ENCODE results near the gene TSC22D2.

TSC22D2 gene

DNA sequence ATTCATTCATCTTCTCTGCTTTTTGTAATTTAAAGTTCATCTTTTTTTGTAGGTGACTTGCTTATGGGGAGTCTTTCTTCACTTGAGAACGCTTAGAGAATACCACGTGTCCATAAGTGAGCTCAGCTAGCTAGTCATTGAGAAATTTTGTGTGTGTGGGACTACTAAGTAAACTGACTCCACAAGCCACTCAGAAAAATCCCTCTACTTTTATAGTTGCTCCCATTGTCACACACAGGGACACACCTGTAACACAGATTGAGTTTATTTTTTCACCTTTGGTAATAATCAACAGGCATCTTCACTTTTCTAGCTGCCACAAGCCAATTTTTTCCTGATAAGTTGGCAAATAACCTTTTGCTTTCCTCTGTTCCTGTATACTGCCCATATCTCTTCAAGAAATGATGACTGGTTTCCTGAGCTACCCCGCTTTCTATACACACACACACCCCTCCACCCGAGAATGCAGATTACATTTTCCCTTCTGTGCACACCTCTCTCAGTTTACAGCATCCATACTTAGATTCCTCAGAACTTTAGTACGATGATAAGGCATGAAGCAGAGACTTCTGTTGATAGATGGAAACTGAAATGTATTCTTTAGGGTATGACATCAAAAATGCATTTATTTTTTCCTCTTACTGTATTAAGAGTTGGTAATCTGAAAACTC is 4.6 kb downstream of the TSC22D2 start:
- peak; percentile 30 for DNase-seq (ENCODE audit: low spot score)

DNA sequence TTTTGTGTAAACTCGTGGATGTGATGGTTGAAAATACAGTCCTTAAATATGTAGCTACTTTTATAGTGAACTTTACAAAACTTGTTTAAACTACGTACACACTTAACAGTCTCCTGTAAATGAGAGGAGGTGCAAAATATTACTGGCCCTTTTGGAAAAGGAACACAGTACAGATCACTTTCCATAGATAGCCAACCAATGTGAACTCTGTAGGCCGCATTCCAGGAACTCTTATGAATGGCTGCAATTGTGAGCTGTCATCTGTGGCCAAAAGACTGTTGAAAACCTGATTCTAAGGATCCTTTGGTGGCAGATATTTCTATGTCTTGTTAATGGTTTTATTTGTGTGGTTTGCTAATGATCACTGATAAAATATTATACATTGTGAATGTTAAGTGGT is 6.2 kb downstream of the TSC22D2 start:
- DNase-seq (ENCODE audit: low spot score): no peak

DNA sequence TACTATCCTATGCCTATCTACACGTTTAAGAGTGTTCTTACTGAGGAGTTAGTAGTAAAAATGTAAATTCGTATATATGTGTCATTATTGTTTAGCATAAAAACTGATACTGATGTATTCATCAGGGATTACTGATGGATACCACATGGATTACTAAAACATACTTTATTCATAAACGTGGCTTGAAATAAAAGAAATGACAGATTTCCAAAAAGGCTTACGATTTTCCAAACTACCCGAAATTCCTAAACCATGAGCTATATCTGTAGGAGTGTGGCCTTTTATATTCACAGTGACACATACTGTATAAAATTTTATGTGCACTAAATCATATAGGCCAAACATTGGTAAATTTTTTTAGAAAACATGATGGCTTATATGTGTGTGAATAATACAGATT is 6.9 kb downstream of the TSC22D2 start:
- DNase-seq (ENCODE audit: low spot score): peak; percentile 19

DNA sequence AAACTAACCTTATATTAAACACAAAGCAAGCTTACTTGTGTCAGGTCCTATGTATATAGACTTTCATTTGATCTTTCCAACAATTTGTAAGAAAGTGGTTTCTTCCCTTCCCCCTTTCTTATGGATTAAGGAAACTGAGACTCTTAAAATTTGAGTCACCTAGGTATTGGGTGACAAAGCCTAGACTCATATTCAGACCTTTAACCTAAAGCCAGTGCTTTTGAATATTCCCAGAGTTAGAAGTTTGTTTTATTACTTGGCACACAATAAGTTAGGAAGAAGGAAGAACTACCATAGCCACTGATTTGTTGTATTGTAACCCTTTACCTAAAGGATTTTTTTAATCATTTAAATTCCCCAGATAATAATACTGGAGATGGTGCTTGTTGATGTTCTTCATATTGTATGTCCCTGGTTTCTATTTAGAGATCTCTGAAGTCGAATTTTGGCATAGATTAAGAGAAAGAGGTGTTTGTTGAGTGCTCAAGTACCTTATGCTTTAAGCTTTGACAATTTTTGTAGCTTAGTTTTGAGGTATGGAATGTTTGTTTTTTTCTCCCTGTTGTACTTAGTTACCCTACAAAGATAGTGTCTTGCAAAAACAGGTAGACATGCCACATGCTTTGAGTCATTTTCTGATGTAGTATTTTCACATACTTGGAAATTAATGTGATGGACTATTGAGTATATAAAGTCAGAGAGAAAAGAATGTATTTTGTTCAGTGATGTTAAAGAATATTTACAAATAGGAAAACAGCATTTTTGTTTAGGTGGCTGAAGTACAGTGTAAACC is 11.2 kb downstream of the TSC22D2 start:
- no peak for DNase-seq (ENCODE audit: low spot score)

DNA sequence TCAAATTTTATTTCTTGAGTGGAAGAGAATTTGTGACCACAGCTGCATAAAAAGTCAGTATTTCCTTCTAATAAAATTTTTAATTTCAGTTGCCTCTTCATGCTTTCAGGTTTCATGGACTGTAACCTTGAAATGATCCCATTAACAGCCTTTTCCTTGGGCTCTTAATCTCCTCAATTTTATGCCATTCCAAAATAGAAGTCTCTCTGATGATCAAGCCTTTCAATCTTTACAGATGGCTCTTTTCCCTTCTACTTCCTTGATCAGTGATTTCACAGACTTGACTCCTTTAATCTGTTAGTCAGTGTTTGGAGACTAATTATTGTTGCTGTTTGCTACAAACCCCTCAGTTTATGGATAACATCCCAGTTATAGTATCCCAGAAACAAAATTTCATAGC is 11.9 kb downstream of the TSC22D2 start:
- no peak for DNase-seq (ENCODE audit: low spot score)

DNA sequence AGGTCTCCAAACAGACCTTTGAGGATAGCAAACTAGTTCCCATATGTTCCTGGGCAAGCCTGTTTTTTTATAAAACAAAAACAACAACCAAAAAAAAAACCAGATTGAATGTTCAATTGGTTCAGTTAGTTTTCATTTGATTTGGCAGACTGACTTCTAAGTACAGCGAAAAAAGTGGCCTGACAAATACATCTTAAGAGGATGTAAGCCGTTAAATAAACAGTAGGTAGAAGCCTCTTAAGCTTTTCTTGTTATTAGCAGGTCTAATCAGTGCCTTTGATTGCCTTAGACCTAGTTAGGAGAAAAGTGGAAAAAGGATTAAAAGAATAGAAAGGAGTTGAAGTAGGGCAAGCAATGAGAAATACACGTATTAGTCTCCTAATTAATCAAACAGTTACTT is 13.2 kb downstream of the TSC22D2 start:
- no peak for DNase-seq (ENCODE audit: low spot score)

DNA sequence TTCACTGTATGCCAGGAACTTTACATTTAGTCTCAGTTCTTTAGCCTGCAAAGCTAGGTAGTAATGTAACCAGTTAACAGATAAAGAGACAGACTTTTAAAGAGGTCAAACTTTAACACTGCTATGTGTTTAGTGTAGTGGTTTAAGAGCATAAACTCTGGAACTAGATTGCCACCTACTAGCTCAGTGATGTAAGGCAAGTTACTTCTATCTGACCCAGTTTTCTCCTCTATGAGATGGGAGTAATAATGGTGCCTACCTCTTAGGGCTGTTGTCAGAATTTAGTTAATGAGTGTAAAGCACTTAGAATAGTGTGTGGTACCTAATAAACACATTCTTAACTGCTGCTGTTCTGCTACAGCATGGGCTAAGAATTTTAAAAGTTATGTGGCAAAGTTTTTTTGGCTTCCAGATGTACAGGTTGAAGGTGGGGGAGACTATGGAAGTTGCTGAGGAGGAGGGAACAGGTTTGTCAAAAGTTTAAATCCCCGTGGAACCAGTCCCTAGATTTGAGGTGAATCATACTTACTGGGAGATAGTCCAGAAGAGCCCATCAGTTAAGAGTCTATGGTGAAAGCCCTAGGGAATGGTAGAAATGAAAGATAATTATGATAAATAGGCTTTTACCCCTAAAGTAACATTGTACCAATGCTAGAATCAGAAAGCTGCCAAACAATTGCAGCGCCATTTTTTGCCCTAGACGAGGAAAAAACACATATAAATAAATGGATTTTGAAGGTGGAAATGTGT is 13.9 kb downstream of the TSC22D2 start:
- DNase-seq (ENCODE audit: low spot score): peak; percentile 30

DNA sequence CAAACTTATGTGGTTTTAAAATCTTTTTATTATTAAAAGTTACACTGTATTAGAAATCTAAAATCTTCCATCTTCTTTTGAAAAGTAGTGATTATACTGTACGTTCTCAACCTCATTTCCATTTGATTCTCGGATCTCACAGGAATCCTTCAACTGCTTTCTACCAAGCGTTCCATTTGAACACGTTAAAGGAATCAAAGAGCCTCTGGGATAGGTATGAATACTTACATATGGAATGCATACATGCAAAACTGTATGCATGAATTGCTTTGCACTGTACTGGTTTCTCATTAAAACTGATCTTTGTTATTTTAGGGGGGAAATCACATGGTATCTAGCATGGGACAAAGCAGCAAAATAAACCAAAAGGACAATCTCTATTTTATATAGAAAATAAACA is 14.8 kb downstream of the TSC22D2 start:
- DNase-seq (ENCODE audit: low spot score): no peak

DNA sequence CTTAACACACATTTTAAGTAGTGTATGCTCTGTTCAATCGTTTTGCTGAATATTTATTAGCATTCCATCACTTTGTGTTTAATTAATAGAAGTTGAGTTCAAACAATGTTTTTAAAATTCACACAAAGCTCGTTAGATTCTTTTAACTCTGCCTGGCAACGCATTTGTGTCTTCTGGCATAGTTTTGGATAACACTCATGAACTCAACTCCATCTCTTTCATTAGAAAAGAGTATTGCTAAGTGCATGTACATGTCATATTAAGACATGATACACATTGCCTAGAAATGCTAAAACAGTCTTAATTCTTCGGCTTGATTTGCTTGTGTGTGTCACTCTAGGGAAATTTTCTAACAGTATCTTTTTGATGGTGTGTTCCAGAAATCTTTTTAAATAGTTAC is 15.7 kb downstream of the TSC22D2 start:
- no peak for DNase-seq (ENCODE audit: low spot score)

DNA sequence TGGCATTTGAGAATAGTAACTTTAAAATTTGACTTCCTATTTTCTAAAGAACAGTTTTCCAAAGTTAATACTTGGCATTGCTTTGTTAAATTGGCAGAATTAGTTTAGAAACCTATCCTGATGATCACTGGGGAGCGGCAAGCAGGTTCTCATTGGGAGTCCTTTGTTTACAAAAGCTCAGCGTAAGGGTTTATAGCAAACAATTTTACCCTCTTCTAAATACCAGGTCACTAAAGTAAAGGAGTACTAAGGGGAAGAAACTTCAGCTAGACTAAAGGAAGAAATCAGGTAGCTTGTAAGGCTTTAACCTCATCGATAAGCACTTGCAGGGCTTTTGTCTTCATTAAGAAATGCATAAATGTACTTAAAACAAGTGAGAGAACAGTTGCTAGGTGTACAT is 18.2 kb downstream of the TSC22D2 start:
- DNase-seq (ENCODE audit: low spot score): no peak

DNA sequence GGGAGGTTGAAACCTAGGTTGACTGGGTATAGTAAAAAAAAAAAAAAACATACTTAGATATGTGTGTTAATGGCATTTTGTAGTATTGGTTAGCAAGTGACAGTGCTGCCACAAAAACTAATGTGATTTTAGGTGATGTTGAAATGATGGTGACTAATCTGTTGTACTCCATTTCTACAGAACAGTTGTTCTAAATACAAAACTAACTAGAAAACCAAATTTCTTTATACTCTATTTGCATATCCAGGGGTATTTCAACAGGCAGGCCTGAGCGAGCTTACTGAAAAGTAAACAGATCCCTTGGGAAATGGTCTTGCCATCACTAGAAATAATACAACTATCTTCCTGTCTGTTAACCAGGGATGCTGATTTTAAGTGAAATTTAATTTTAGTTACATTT is 20.5 kb downstream of the TSC22D2 start:
- DNase-seq (ENCODE audit: low spot score): no peak

DNA sequence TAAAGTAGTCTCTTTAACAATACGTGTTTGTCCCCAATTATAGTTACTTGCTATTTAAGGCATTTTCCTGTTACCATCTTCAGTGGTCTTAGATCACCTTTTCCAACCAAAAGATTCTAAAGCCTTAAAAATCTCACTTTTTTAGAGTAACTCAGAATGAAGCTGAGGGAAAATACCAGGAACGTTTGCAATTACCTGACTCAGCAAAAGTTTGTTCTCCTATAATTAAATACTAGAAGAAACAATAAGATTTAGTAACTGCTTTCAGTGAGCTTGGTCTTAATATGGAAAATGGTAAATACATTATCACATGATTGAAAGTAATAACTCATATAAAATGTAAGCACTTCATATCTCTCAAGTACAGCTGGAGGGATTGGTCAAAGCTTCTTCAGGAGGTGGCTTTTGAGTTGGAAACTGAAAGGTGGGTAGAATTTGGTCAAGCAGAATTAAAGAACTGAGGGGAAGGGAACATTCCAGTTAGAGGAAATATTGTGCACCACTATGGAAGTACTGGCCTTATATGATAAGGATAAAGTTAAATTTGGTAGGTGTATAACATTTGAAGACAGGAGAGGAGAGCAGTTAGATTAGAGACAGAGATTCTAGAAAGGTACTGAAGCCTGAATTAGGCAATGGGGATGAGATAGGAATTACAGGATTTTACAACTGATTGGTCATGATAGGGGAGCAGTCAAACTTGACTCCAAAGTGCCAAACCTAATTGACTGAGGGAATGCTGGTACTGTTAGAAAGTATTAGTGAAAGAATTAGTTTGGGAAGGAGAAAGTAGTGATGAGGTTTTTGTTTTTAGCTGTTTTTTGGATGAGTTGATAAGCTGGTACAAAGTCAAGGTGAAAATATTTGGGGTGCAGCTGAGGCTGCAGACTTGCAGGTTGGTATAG is 21.9 kb downstream of the TSC22D2 start:
- no peak for DNase-seq (ENCODE audit: low spot score)

DNA sequence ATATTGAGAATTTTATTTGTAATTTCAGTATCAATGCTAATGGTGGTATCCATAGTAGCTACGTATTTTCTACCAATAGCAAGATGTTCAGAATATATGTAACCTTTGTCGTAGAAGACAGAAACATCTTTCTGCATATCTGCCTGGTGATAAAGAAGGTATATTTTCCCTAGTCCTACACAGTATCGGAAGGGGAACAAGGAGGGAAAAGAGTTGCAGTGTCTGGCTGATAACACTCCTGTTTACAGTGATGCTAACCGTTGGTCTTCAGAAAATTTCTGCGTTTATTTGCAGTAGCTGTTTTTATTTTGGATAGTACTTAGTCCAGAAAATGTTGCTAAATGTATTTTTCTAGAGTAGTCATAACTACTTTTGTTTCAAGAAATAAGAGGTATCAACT is 25.2 kb downstream of the TSC22D2 start:
- DNase-seq (ENCODE audit: low spot score): no peak

DNA sequence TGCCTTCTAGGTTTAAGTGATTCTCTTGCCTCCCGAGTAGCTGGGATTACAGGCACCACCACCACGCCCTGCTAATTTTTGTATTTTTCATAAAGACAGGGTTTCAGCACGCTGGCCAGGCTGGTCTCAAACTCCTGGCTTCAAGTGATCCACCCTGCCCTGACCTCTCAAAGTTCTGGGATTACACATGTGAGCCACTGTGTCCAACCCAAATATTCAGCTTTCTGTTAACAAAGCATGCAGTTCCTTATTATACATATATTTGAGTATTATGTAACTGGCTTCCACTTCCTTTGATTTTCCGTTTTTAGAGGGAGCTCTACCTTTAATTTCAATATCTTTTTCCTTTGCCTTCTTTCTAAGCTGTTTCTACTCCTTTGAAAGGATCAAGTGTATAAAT is 26.1 kb downstream of the TSC22D2 start:
- no peak for DNase-seq (ENCODE audit: low spot score)

DNA sequence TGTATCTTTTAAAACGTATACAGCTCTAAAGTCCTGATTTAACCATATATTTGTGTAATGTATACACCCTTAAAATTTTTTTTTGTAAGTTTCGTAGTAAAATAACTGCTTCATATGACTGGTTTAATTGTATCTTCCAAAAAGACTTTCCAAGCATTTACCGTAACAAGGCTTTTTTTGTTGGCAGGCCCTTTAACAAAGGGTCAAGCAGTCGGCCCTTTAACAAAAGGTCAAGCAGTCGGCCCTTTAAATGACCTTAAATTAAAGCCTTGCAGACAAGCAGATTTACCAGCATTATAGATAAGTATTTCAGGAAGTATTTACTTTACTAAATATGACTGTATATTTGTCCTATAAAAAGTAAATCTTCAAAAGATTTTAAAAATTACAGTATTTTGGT is 28.1 kb downstream of the TSC22D2 start:
- DNase-seq (ENCODE audit: low spot score): no peak

DNA sequence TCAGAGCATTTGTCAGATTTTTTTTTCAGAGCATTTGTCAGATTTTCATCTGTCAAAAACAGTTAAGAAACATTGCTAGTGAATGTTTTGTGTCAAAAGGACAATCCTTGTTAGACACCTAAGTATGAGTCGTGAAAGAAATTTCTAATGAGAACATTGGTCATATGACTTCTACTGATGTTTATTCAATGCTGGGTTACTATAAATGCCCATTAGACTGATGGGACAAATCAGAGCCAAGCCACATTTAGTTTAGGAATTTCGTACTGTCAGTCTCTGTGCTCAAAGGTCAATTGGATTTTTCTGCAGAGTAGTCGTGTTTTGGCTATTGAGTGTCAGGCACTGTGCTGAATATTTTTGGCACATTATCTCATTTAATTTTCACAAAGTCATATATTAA is 31.6 kb downstream of the TSC22D2 start:
- DNase-seq (ENCODE audit: low spot score): peak; percentile 11

DNA sequence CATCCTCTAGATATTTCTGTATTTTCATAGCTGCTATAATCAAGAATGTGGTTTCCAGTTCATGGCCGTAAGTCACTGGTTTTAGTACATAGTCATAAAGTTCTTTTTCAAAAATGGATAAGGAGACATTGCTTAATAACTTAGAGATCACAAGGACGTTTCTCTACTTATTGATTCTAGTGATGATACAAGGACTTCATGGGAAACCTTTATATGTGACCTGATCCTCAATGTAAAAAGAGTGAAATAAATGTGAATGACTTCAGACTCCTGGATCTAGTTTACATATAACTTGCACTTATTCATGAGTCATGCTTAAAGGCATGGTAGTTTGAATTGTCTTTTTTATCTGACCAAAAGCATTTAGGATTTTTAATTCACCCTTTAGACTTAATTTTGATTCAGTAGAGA is 35.2 kb downstream of the TSC22D2 start:
- no peak for DNase-seq (ENCODE audit: low spot score)

DNA sequence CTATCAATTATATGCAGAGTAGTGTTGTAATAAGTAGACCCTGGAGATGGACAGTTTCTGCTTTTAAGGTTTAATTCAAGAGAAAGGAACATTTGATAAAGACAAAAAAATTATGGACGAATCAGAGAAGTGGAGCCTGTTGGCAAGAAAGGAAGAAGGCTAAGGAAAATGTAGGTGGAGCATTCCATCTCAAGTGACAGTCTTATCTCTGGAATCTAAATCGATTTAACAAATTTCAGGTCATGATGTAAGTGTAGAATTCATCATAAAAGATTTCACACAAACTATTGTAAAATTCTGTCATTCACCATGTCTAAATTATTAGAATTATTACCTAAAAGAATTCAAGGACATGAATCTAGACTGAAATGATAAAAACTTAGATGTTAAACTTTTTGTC is 36.3 kb downstream of the TSC22D2 start:
- no peak for DNase-seq (ENCODE audit: low spot score)

DNA sequence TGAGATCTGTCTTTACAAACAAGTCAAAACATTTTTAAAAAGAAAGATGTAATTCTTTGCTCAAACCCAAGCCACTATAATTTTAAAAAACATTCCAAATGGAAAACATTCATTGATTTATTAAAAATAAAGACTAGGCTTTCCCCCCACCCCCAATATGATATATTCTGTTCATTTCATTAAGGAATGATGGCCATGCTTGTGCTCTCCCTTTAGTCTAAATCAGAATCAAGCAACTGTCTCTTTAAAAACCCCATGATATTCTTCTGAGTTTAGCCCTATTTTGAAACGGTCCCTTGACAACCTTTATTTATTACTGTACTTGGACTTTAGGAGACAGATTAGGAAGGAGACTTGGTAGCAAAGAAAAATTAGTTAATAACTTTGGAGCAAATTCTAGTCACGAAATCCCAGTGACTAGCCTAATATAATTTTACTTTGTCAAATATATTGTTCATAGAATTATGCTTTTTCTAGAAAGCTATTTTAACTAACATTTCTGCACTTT is 38.4 kb downstream of the TSC22D2 start:
- no peak for DNase-seq (ENCODE audit: low spot score)

DNA sequence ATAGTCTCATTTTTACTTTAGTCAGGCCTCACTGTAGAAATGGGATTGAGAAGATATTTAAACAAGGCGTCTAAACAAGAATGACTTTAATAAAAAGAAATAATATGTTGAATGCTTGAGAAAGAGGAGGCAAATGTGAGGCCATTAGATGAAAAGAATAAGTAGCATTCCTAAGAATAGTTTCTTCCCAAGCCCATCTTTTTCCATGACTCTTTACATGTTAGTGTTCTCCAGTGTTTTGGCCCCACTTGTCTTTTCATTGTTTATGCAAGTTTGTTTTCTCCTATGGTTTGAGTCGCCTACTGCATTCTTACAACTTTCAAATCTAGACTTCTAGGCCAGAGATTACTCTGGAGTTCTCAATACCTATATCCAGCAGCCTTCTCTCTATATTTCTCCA is 39.0 kb downstream of the TSC22D2 start:
- no peak for DNase-seq (ENCODE audit: low spot score)

DNA sequence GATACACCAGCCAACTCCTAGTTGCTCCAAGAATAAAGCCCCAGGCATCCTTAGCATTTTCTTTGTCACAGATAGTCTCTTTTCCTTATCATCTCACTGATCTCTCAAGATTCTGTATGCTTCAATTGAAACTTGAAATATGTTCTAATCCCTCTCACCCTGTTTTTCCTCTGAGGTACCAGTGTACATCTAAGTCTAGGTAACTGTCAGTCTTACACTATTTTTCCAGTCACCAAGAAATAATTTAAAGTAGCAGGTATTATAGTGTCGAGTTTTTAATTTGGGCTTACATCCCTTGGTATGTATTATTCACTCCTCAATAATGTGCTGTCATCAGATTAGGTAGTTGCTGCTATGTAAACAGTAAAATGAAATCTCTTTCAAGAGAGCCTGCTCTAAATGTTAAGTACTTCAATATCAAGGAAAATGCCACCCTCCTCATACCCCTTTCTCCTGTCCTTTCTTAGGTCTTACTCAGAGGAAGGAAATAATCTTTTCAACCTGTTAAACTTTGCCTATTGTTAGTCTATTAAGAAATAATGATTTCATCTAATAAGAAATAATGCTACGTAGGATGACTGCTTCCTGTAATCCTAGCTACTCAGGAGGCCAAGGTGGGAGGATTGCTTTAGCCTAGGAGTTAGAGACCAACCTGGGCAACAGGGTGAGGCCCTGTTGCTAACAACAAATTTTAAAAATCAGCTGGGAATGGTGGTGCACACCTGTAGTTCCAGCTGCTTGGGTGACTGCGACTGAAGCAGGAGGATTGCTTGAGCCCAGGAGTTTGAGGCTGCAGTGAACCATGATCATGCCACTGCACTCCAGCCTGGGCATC is 39.8 kb downstream of the TSC22D2 start:
- no peak for DNase-seq (ENCODE audit: low spot score)

Data from GM03348 (cell line).